Kidney epithelial cell (primary cell): ENCODE measurements around the gene SLC12A4. TPM values are rescaled to one million over a fixed set of nuclear protein-coding genes. Genes with fewer than 3 reads are reported as not detected.

Experiments
- DNase-seq: peaks from one replicate; pipeline ENCODE4 v3.0.0-alpha.2; 2010; ENCODE audit warnings: low read depth
- H3K27me3 ChIP-seq: 2 replicates; pipeline ENCODE4 v1.6.0; 2011; ENCODE audit warnings: low read length; ENCODE audit not compliant: control insufficient read depth, insufficient read depth
- H3K36me3 ChIP-seq: 2 replicates; pipeline ENCODE4 v1.5.1; 2011; ENCODE audit warnings: low read length; ENCODE audit not compliant: control insufficient read depth, insufficient read depth
- H3K4me3 ChIP-seq: 2 replicates; pipeline ENCODE4 v1.5.1; 2011; ENCODE audit warnings: low read depth, mild to moderate bottlenecking, control low read depth, low read length
- CTCF ChIP-seq: IDR thresholded peaks from 2 replicates; pipeline ENCODE4 v1.5.1; 2011; ENCODE audit warnings: mild to moderate bottlenecking, moderate library complexity, low read length, control low read depth, inconsistent platforms; ENCODE audit not compliant: insufficient read depth, poor library complexity, severe bottlenecking
- total RNA-seq: library from RNA; depleted of rRNA; stranded (reverse); fragments of >200 nt; gene quantifications from 2 replicates; pipeline ENCODE4 v1.2.3, GENCODE V29; 2015

Gene SLC12A4
- total RNA-seq, 1 donor from 2014 or later, result 36.6 TPM

GRCh38 chr16:67933805-67934204, 34.6 kb downstream of the SLC12A4 start:
- DNase-seq, result no peak
- TF ChIP-seq CTCF, result no peak
- no peaks in the 10 kb centered on the region for H3K27me3 ChIP-seq
- H3K36me3 ChIP-seq, result peaks cover 2% of the 10 kb centered on the region
- no peak overlapping the region for H3K4me3 ChIP-seq

DNA sequence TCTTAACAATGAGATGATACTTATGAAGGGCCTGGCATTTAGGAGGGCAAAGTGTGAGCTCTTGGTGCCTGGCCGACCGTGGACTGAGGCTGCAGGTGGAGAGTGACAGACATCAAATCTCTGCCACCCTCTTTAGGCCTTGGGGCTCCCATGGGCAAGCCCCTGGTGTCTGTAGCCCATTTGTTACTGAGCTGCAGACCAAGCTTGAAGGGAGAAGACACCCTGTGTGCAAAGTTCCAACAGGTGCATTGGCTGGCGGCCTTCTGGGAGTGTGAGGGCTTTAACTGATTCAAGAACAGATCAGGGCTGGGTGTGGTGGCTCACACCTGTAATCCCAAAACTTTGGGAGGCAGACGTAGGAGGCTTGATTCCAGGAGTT, 36.0 kb downstream of the SLC12A4 start:
- Histone ChIP-seq H3K27me3 (no peaks in the 10 kb centered on the region), H3K4me3 (no peak overlapping the region), H3K36me3 (peaks cover 2% of the 10 kb centered on the region)
- no peak for TF ChIP-seq CTCF
- DNase-seq, result no peak

DNA sequence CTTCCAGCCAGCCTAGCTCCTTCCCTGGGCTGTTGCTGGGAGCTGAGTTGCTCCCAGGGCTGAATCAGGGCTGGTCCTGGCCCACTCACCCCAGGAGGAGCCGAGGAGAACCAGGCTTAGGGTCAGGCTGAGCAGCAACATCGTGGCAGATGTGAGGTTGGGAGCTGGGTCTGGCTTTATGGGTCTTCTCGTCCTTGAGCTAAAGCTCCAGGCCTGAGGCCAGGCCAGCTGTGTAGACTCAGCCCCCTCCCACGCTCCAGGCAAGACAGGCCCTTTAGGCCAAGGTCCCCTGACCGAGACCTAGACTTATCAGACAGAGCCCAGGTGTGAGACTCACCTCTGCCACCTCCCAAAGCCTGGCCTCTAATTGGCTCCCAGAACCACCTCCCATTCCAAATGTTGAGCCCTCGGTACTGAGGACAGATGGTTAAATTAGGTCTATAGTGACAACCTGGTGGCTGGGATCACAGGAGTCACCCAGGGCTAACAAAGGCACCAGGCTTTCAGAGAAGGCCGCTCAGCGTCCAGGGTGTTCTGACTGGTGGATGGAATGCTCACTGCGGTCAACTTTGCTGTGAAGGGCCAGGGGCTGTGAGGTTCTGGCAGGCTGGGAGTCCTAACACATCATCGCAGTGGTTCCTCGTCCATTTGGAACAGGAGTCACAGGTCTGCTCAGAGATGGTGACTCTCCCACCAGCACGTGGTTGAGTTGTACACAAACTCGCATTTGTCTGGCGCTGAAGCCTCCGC, 36.5 kb downstream of the SLC12A4 start, which contains the start of gene CTRL:
CTRL (minus strand) TSS at position 151 of the 750 bp plus-strand sequence; CDS start at position 141, 10 bp downstream.
- Histone ChIP-seq H3K36me3 (peaks cover 2% of the 10 kb centered on the region), H3K4me3 (no peak within 1 kb of the TSS), H3K27me3 (no peaks in the 10 kb centered on the region)
- peak; percentile 8 for TF ChIP-seq CTCF
- DNase-seq, result no peak

- Histone ChIP-seq H3K36me3 (peaks cover 2% of the 10 kb centered on the region), H3K4me3 (no peak overlapping the region), H3K27me3 (no peaks in the 10 kb centered on the region)
- TF ChIP-seq CTCF, result no peak
- no peak for DNase-seq
These were observed 37.7 kb downstream of the SLC12A4 start for GRCh38 chr16:67930678-67931211.

DNA sequence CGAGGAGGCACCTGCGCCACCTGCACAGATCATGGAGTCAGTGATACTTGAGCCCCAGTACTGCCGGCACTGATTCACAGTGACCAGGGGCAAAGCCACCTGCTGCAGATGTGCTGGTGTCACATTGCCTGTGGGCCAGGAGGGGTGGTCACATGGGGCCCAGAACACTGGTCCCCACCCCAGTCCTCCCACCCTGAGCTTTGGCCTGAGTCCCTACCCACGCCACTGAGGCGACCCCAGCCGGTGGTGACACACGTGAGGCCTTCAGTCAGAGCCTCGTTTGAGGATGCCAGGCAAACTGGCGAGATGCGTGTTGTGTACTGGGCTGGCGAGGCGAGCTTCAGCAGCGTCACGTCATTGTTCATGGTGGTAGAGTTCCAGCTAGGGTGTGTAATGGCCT, 38.2 kb downstream of the SLC12A4 start:
- no peak for TF ChIP-seq CTCF
- DNase-seq, result no peak
- Histone ChIP-seq H3K36me3 (peaks cover 2% of the 10 kb centered on the region), H3K4me3 (no peak overlapping the region), H3K27me3 (no peaks in the 10 kb centered on the region)
